Upper lobe of left lung (tissue), 6 donors: ENCODE results near the gene RBM12. TPM values are rescaled to one million over a fixed set of nuclear protein-coding genes. Genes with fewer than 3 reads are reported as not detected.

Source experiments
- ATAC-seq, 2 donors: fragments of 200-7000 bp; cut with Tn5 transposase; one replicate each; pipeline ENCODE4 v1.9.1; 2022; ENCODE audit warnings: mild to moderate bottlenecking in 2 of 2, moderate library complexity in 2 of 2; ENCODE audit not compliant: low FRiP score in 2 of 2
- DNase-seq, 2 donors: peaks; one replicate each; pipeline ENCODE4 v3.0.0-alpha.2; 2019 to 2020
- H3K27ac ChIP-seq, 4 donors: fragments of 200-600 bp; sonication (generic); one replicate each; pipeline ENCODE4 v1.5.1; 2016 to 2019
- H3K27me3 ChIP-seq, 4 donors: fragments of 200-600 bp; sonication (generic); one replicate each; pipeline ENCODE4 v1.5.1; 2017 to 2019
- H3K36me3 ChIP-seq, 4 donors: fragments of 200-600 bp; sonication (generic); one replicate each; pipeline ENCODE4 v1.5.1; 2016 to 2019
- H3K4me1 ChIP-seq, 4 donors: fragments of 200-600 bp; sonication (generic); one replicate each; pipeline ENCODE4 v1.5.1; 2018 to 2019
- H3K4me3 ChIP-seq, 4 donors: fragments of 200-600 bp; sonication (generic); one replicate each; pipeline ENCODE4 v1.5.1; 2017 to 2019; ENCODE audit warnings: mild to moderate bottlenecking in 2 of 4, moderate library complexity in 1 of 4
- H3K9me3 ChIP-seq, 4 donors: fragments of 200-600 bp; sonication (generic); one replicate each; pipeline ENCODE4 v1.5.1; 2018 to 2019
- CTCF ChIP-seq, 6 experiments: fragments of 450-650 bp in 4 of 6; fragments of 200-600 bp in 2 of 6; sonication (generic) in 2 of 6; IDR thresholded peaks; one replicate each; pipeline ENCODE4 v1.5.1; 2016 to 2019; ENCODE audit warnings: antibody characterized with exemption in 6 of 6
- EP300 ChIP-seq, 4 donors: sonication (generic); formaldehyde crosslinking; IDR thresholded peaks; one replicate each; pipeline ENCODE4 v1.5.1; 2017; ENCODE audit warnings: antibody characterized with exemption in 4 of 4, control low read depth in 2 of 4
- POLR2A ChIP-seq, 4 donors: fragments of 450-650 bp; IDR thresholded peaks; one replicate each; pipeline ENCODE4 v1.5.1; 2016 to 2017; ENCODE audit warnings: antibody characterized with exemption in 4 of 4, mild to moderate bottlenecking in 2 of 4
- POLR2AphosphoS5 ChIP-seq, 2 donors: sonication (generic); formaldehyde crosslinking; IDR thresholded peaks; one replicate each; pipeline ENCODE4 v1.5.1; 2017; ENCODE audit warnings: antibody characterized with exemption in 2 of 2
- WGBS, 2 donors: methylation state at CpG; one replicate each; pipeline ENCODE4 v1.1.5; 2017 to 2018; 5-methylcytosine and 5-hydroxymethylcytosine counted together
- total RNA-seq, 6 donors: library from RNA; depleted of rRNA in 4 of 6; stranded (reverse); fragments of >200 nt in 4 of 6; gene quantifications; one replicate each; pipeline versions ENCODE4 v1.1.0 to v1.2.1, GENCODE V29; 2016 to 2021
- donor health status: DM: no; HTN: no; CAD: no; lungs with moderate emphysema.
- donor health status: DM: no; HTN: yes; CAD: no; lungs with severe emphysema.

Gene RBM12
- total RNA-seq, 6 donors from 2014 or later, result 14.1 to 64.9 (median 31.4) TPM

GRCh38 chr20:35637276-35637675, 27.4 kb downstream of the RBM12 start:
- Histone ChIP-seq H3K27ac (no peak overlapping the region), H3K9me3 (no peaks in the 10 kb centered on the region), H3K27me3 (no peaks in the 10 kb centered on the region), H3K36me3 (peaks cover 0 to 3% (median under 1%) of the 10 kb centered on the region in 4 donors), H3K4me3 (no peak overlapping the region), H3K4me1 (peaks cover 0 to 11% (median 5%) of the 10 kb centered on the region in 4 donors)
- ATAC-seq (no peak), DNase-seq (no peak)
- TF ChIP-seq POLR2A (IDR thresholded peaks at IDR 0.05) (no peak), CTCF (IDR thresholded peaks at IDR 0.05) (no peak), POLR2AphosphoS5 (IDR thresholded peaks at IDR 0.05) (no peak), EP300 (IDR thresholded peaks at IDR 0.05) (no peak)
- 96 to 99% methylated on average over 6 of the region's 6 CpGs for WGBS, 2 donors

- Histone ChIP-seq H3K9me3 (no peaks in the 10 kb centered on the region), H3K4me3 (no peak overlapping the region), H3K4me1 (peaks cover 0 to 11% (median 5%) of the 10 kb centered on the region in 4 donors), H3K36me3 (peaks cover 7 to 15% (median 12%) of the 10 kb centered on the region in 4 donors), H3K27me3 (no peaks in the 10 kb centered on the region), H3K27ac (no peak overlapping the region)
- TF ChIP-seq POLR2A (IDR thresholded peaks at IDR 0.05) (no peak), EP300 (IDR thresholded peaks at IDR 0.05) (no peak), CTCF (IDR thresholded peaks at IDR 0.05) (no peak), POLR2AphosphoS5 (IDR thresholded peaks at IDR 0.05) (no peak)
- DNase-seq, result no peak
- ATAC-seq, result no peak
- 76 to 87% methylated on average over 2 of the region's 2 CpGs for WGBS, 2 donors
These were observed 28.6 kb downstream of the RBM12 start for GRCh38 chr20:35636095-35636494.

GRCh38 chr20:35635652-35636051, 29.0 kb downstream of the RBM12 start:
- no peak for TF ChIP-seq EP300 (IDR thresholded peaks at IDR 0.05)
- no peak for TF ChIP-seq CTCF (IDR thresholded peaks at IDR 0.05)
- no peak for TF ChIP-seq POLR2AphosphoS5 (IDR thresholded peaks at IDR 0.05)
- TF ChIP-seq POLR2A (IDR thresholded peaks at IDR 0.05), result no peak

GRCh38 chr20:35632539-35633115, 32.1 kb downstream of the RBM12 start:
- Histone ChIP-seq H3K4me1 (peaks cover 0 to 21% (median 5%) of the 10 kb centered on the region in 4 donors), H3K9me3 (no peaks in the 10 kb centered on the region), H3K36me3 (peaks cover 17 to 46% (median 33%) of the 10 kb centered on the region in 4 donors), H3K27ac (no peak overlapping the region), H3K4me3 (no peak overlapping the region), H3K27me3 (no peaks in the 10 kb centered on the region)
- 93 to 94% methylated on average over 8 to 13 of the region's 13 CpGs for WGBS, 2 donors
- ATAC-seq (peak in 1 of 2 donors; percentile 9), DNase-seq (no peak)
- TF ChIP-seq POLR2AphosphoS5 (IDR thresholded peaks at IDR 0.05), result no peak
- TF ChIP-seq POLR2A (IDR thresholded peaks at IDR 0.05), result no peak
- TF ChIP-seq CTCF (IDR thresholded peaks at IDR 0.05), result no peak
- no peak for TF ChIP-seq EP300 (IDR thresholded peaks at IDR 0.05)

More at GRCh38 chr20:35635652-35636051, 29.0 kb downstream of the RBM12 start:
- no peak overlapping the region for H3K4me3 ChIP-seq
- ATAC-seq, result no peak
- peaks cover 0 to 11% (median 5%) of the 10 kb centered on the region in 4 donors for H3K4me1 ChIP-seq
- WGBS, 2 donors, result 72 to 77% methylated on average over 4 of the region's 4 CpGs
- H3K36me3 ChIP-seq, result peaks cover 11 to 19% (median 16%) of the 10 kb centered on the region in 4 donors
- H3K27me3 ChIP-seq, result no peaks in the 10 kb centered on the region
- H3K9me3 ChIP-seq, result no peaks in the 10 kb centered on the region
- H3K27ac ChIP-seq, result no peak overlapping the region
- no peak for DNase-seq

GRCh38 chr20:35630636-35631035, 34.1 kb downstream of the RBM12 start:
- no peak for TF ChIP-seq POLR2AphosphoS5 (IDR thresholded peaks at IDR 0.05)
- no peak for TF ChIP-seq CTCF (IDR thresholded peaks at IDR 0.05)
- no peak for TF ChIP-seq EP300 (IDR thresholded peaks at IDR 0.05)
- TF ChIP-seq POLR2A (IDR thresholded peaks at IDR 0.05), result no peak
- Histone ChIP-seq H3K4me3 (no peak overlapping the region), H3K4me1 (peaks cover 0 to 16% (median 3%) of the 10 kb centered on the region in 4 donors), H3K9me3 (no peaks in the 10 kb centered on the region), H3K27me3 (no peaks in the 10 kb centered on the region), H3K27ac (no peak overlapping the region), H3K36me3 (peaks cover 27 to 66% (median 49%) of the 10 kb centered on the region in 4 donors)
- no peak for DNase-seq
- peak in 1 of 2 donors; percentile 11 for ATAC-seq
- WGBS, 2 donors, result 87 to 93% methylated on average over 3 to 4 of the region's 4 CpGs
